ENCODE data around the gene CFAP53. TPM values are rescaled to one million over a fixed set of nuclear protein-coding genes. Genes with fewer than 3 reads are reported as not detected.
A peak's percentile ranks its signal among the peaks of the same experiment; 100 is the strongest.

The CFAP53 gene, protein sequence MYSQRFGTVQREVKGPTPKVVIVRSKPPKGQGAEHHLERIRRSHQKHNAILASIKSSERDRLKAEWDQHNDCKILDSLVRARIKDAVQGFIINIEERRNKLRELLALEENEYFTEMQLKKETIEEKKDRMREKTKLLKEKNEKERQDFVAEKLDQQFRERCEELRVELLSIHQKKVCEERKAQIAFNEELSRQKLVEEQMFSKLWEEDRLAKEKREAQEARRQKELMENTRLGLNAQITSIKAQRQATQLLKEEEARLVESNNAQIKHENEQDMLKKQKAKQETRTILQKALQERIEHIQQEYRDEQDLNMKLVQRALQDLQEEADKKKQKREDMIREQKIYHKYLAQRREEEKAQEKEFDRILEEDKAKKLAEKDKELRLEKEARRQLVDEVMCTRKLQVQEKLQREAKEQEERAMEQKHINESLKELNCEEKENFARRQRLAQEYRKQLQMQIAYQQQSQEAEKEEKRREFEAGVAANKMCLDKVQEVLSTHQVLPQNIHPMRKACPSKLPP
- 0.50 TPM for polyA plus RNA-seq (2013)

DNA sequence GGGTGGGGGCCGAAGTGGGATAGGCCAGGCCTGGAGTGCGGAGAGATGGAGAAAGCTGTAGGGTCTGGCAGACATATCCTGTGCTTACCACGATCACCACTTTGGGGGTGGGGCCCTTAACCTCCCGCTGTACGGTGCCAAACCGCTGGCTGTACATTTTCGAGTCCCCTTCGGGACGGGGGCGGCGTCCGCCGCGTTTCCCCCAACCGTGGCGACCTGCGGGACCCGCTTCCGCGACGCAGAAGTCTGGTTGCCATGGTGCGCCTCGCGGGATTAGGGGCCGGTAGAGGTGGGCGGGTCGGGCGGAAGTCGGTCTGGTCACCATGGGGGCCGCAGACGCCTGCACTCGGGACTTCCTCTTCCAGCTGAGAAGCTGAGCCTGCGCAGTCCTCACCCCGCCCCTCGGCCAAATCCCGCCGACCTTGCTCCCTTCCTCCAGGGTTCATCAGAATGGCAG, at the start of gene CFAP53:
Gene CFAP53 (minus strand): TSS at position 248 of the 457 bp plus-strand sequence. CDS start 91 bp downstream, at position 157.
- Histone ChIP-seq H3K4me3 (ENCODE audit: control insufficient read depth in 1 of 7, extremely low read depth in 1 of 7, insufficient read depth in 4 of 7, low read depth in 2 of 7, low read length in 6 of 7) (peak within 1 kb of the TSS; percentile 55 to 88 (median 80)), H3K36me3 (ENCODE audit: control insufficient read depth in 4 of 4, insufficient read depth in 4 of 4, low read length in 3 of 4) (peaks cover 7 to 36% (median 18%) of the 10 kb centered on the region in 4 experiments), H3K27me3 (replicated peaks in 2 of 5; ENCODE audit: control insufficient read depth in 4 of 5, insufficient read depth in 5 of 5, low read length in 4 of 5) (peaks cover 0 to 3% (median 0%) of the 10 kb centered on the region in 5 experiments), H3K9me3 (ENCODE audit: control extremely low read depth in 1 of 5, control insufficient read depth in 4 of 5, insufficient read depth in 2 of 5, low read depth in 1 of 5, low read length in 4 of 5) (no peaks in the 10 kb centered on the region), H3K4me1 (ENCODE audit: control extremely low read depth in 1 of 4, control insufficient read depth in 4 of 4, insufficient read depth in 4 of 4, low read length in 3 of 4) (peaks cover 0 to 24% (median 12%) of the 10 kb centered on the region in 4 experiments), H3K27ac (ENCODE audit: insufficient read depth in 1 of 2, low read depth in 1 of 2, low read length in 2 of 2, poor library complexity in 1 of 2, severe bottlenecking in 2 of 2) (peak within 1 kb of the TSS; percentile 64 to 82)
- peak; percentile 91 to 95 (median 93) for DNase-seq
- WGBS (ENCODE audit: insufficient coverage): 0% methylated on average over 31 of the region's 37 CpGs
- CTCF ChIA-PET: interaction anchor here (1.7 to 1.9 kb wide), 2 partner anchors 13 to 16 kb away, joined by 4 to 8 read pairs; partner anchors contain the start of gene MBD1
- POLR2A ChIA-PET: no interaction called here

DNA sequence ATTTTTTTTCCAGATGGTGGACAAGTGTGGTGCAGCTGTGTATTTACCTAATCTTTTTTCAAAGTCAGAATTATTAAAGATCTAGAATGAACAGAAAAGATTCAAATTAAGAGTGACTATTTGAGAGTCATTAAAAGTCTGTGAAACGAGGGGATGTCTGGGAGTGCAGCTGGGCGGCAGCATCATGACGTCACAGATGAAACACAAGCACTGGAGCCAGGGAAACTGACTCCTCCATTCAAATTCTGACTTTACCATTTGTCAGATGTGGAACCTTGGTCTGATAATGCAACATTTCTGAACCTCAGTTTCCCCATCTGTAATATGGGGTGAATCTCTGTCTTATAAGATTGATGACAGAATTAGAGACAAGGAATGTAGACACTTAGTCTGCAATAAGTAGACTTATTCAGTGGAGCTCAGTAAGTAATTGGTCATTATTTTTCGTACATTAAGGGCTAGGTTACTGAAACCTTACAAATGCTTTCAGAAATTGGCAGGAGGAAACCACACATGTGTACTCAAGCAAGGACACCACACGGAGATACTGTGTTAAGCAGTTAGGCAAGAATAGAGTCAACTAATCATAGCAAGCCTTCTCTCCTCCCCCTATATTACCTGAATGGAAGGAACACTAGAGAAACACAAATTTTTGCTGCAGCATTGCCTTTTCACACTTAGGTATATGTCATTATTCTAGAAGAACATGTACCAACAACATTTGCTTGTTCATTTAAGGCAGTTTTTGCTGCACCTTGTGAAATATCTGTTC, 49.0 kb upstream of the CFAP53 start:
- peaks cover 0 to 8% (median 0%) of the 10 kb centered on the region in 5 experiments for H3K27me3 ChIP-seq (replicated peaks in 2 of 5; ENCODE audit: control insufficient read depth in 4 of 5, insufficient read depth in 5 of 5, low read length in 4 of 5)
- 77% methylated on average over 5 of the region's 5 CpGs for WGBS (ENCODE audit: insufficient coverage)
- H3K9me3 ChIP-seq (ENCODE audit: control extremely low read depth in 1 of 5, control insufficient read depth in 4 of 5, insufficient read depth in 2 of 5, low read depth in 1 of 5, low read length in 4 of 5): no peaks in the 10 kb centered on the region
- CTCF ChIA-PET: no interaction called here
- DNase-seq: no peak
- H3K36me3 ChIP-seq (ENCODE audit: control insufficient read depth in 4 of 4, insufficient read depth in 4 of 4, low read length in 3 of 4): no peaks in the 10 kb centered on the region
- no peak overlapping the region for H3K27ac ChIP-seq (ENCODE audit: insufficient read depth in 1 of 2, low read depth in 1 of 2, low read length in 2 of 2, poor library complexity in 1 of 2, severe bottlenecking in 2 of 2)
- POLR2A ChIA-PET: no interaction called here
- H3K4me3 ChIP-seq (ENCODE audit: control insufficient read depth in 1 of 7, extremely low read depth in 1 of 7, insufficient read depth in 4 of 7, low read depth in 2 of 7, low read length in 6 of 7): no peak overlapping the region
- no peaks in the 10 kb centered on the region for H3K4me1 ChIP-seq (ENCODE audit: control extremely low read depth in 1 of 4, control insufficient read depth in 4 of 4, insufficient read depth in 4 of 4, low read length in 3 of 4)

DNA sequence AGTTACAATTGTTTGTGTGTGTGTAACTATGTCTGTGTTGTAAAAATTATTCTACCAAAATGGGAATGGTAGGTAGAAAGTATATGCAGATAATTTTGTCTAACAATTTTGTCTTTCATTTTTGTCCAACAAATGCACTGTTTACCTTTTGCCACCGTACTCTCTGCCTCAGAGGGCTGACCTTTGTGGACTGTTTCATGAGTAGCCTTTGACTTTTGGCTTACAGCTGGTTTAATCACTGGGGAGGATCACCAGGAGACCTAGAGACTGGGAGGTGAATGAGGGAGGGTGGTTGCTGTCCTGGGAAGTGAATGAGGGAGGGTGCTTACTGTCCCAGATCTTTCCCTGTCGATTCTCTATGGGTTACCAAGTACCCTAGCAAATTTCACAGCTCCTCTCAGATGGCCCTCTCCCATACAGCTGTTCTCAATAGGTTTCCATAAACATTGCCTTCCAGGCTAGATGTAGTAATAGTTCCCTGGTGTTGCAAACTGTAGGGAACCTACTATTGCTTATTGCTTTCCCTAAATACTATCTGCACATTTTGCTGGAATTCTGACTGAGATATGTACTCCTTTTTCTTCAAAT, 47.7 kb upstream of the CFAP53 start:
- H3K27ac ChIP-seq (ENCODE audit: insufficient read depth in 1 of 2, low read depth in 1 of 2, low read length in 2 of 2, poor library complexity in 1 of 2, severe bottlenecking in 2 of 2): no peak overlapping the region
- no peaks in the 10 kb centered on the region for H3K9me3 ChIP-seq (ENCODE audit: control extremely low read depth in 1 of 5, control insufficient read depth in 4 of 5, insufficient read depth in 2 of 5, low read depth in 1 of 5, low read length in 4 of 5)
- ChIA-PET POLR2A (no interaction called here), CTCF (no interaction called here)
- peaks cover 0 to 8% (median 4%) of the 10 kb centered on the region in 5 experiments for H3K27me3 ChIP-seq (replicated peaks in 2 of 5; ENCODE audit: control insufficient read depth in 4 of 5, insufficient read depth in 5 of 5, low read length in 4 of 5)
- no peaks in the 10 kb centered on the region for H3K4me1 ChIP-seq (ENCODE audit: control extremely low read depth in 1 of 4, control insufficient read depth in 4 of 4, insufficient read depth in 4 of 4, low read length in 3 of 4)
- WGBS (ENCODE audit: insufficient coverage): 80% methylated on average over 1 of the region's 2 CpGs
- no peak for DNase-seq
- no peak overlapping the region for H3K4me3 ChIP-seq (ENCODE audit: control insufficient read depth in 1 of 7, extremely low read depth in 1 of 7, insufficient read depth in 4 of 7, low read depth in 2 of 7, low read length in 6 of 7)
- H3K36me3 ChIP-seq (ENCODE audit: control insufficient read depth in 4 of 4, insufficient read depth in 4 of 4, low read length in 3 of 4): no peaks in the 10 kb centered on the region

DNA sequence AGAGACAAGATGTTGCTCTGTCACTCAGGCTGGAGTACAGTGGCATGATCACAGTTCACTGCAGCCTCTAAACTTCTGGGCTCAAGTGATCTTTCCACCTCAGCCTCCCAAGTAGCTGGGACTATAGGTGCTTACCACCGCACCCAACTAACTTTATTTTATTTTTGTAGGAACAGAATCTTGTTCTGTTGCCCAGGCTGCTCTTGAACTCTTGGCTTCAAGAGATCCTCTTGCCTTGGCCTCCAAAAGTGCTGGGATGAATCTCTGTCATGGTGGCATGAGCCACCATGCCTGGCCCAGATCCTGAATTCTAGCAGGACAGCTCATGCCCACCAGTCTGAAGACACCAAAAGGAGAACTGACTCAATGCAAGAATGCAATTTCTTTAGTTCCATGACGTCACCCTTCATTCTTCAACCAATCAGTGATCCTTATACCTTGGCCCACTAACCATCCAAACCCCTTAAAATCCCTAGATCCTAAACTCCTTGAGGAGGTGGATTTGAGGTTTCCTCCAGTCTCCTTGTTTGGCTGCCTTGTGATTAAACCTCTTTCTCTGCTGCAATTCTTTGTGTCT, 46.8 kb upstream of the CFAP53 start:
- Histone ChIP-seq H3K4me1 (ENCODE audit: control extremely low read depth in 1 of 4, control insufficient read depth in 4 of 4, insufficient read depth in 4 of 4, low read length in 3 of 4) (peaks cover 0 to 2% (median 0%) of the 10 kb centered on the region in 4 experiments), H3K27me3 (replicated peaks in 2 of 5; ENCODE audit: control insufficient read depth in 4 of 5, insufficient read depth in 5 of 5, low read length in 4 of 5) (peaks cover 0 to 11% (median 4%) of the 10 kb centered on the region in 5 experiments), H3K9me3 (ENCODE audit: control extremely low read depth in 1 of 5, control insufficient read depth in 4 of 5, insufficient read depth in 2 of 5, low read depth in 1 of 5, low read length in 4 of 5) (no peaks in the 10 kb centered on the region), H3K4me3 (ENCODE audit: control insufficient read depth in 1 of 7, extremely low read depth in 1 of 7, insufficient read depth in 4 of 7, low read depth in 2 of 7, low read length in 6 of 7) (no peak overlapping the region), H3K36me3 (ENCODE audit: control insufficient read depth in 4 of 4, insufficient read depth in 4 of 4, low read length in 3 of 4) (no peaks in the 10 kb centered on the region), H3K27ac (ENCODE audit: insufficient read depth in 1 of 2, low read depth in 1 of 2, low read length in 2 of 2, poor library complexity in 1 of 2, severe bottlenecking in 2 of 2) (no peak overlapping the region)
- CTCF ChIA-PET: no interaction called here
- WGBS (ENCODE audit: insufficient coverage): no CpG with 5 or more reads among the region's 2 CpGs
- POLR2A ChIA-PET: no interaction called here
- no peak for DNase-seq

DNA sequence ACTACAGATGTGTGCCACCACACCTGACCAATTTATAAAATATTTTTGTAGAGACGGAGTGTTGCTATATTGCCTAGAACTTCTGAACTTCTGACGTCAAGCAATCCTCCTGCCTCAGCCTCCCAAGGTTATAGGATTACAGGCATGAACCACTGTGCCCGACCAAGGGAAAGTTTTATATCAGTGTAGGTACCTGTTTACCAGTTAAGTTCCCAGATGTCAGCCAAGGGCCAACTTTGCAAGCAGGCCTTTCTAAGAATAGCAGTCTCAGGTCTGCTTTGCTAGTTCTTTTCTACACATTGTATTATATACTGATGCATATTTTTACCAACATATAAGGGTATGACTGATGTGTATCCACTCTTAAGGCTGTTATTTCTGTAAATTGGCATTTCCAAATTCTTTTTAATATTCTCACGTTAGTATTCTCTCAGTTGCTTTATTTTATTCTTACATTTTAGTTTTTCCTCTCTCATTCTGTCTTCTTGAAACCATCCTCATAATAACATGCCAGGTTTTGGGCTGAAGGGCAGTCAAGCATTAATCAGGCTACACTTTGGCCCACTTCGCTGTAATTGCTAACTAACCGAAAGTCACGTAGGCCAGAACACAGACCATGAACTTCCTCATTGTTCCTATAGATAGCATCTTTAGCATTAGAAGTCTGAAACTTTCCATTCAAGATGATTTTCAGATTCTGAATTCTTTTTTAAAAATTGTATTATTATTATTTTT, 46.2 kb upstream of the CFAP53 start:
- H3K36me3 ChIP-seq (ENCODE audit: control insufficient read depth in 4 of 4, insufficient read depth in 4 of 4, low read length in 3 of 4): no peaks in the 10 kb centered on the region
- peaks cover 0 to 9% (median 4%) of the 10 kb centered on the region in 4 experiments for H3K4me1 ChIP-seq (ENCODE audit: control extremely low read depth in 1 of 4, control insufficient read depth in 4 of 4, insufficient read depth in 4 of 4, low read length in 3 of 4)
- H3K4me3 ChIP-seq (ENCODE audit: control insufficient read depth in 1 of 7, extremely low read depth in 1 of 7, insufficient read depth in 4 of 7, low read depth in 2 of 7, low read length in 6 of 7): no peak overlapping the region
- WGBS (ENCODE audit: insufficient coverage): 85% methylated on average over 4 of the region's 7 CpGs
- no peak overlapping the region for H3K27ac ChIP-seq (ENCODE audit: insufficient read depth in 1 of 2, low read depth in 1 of 2, low read length in 2 of 2, poor library complexity in 1 of 2, severe bottlenecking in 2 of 2)
- CTCF ChIA-PET: interaction anchor here (1.8 kb wide), 1 partner anchor 45 kb away, joined by 5 read pairs; no protein-coding TSS in a partner anchor
- DNase-seq: no peak
- peaks cover 0 to 9% (median 4%) of the 10 kb centered on the region in 5 experiments for H3K27me3 ChIP-seq (replicated peaks in 2 of 5; ENCODE audit: control insufficient read depth in 4 of 5, insufficient read depth in 5 of 5, low read length in 4 of 5)
- POLR2A ChIA-PET: no interaction called here
- H3K9me3 ChIP-seq (ENCODE audit: control extremely low read depth in 1 of 5, control insufficient read depth in 4 of 5, insufficient read depth in 2 of 5, low read depth in 1 of 5, low read length in 4 of 5): no peaks in the 10 kb centered on the region

DNA sequence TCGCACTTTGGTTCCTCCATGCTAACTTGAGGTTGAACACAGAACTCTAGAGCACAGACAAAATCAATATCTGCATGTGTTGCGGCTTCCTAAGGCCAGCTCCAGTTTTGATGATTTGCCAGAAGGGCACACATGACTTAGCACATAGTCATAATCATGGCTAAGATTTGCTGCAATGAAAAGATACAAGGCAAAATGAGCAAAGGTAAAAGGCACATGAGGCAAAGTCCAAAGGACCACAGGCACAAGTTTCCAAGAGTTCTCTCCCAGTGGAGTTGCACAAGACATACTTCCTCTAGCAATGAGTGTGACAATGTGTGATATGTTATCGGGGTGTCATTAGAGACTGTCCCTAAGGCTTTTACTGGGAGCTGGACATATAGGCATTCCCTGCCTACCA, 45.4 kb upstream of the CFAP53 start:
- CTCF ChIA-PET: interaction anchor here (0.9 to 1.8 kb wide), 2 partner anchors 46 to 108 kb away, joined by 3 to 5 read pairs; no protein-coding TSS in a partner anchor
- H3K27ac ChIP-seq (ENCODE audit: insufficient read depth in 1 of 2, low read depth in 1 of 2, low read length in 2 of 2, poor library complexity in 1 of 2, severe bottlenecking in 2 of 2): no peak overlapping the region
- no peaks in the 10 kb centered on the region for H3K36me3 ChIP-seq (ENCODE audit: control insufficient read depth in 4 of 4, insufficient read depth in 4 of 4, low read length in 3 of 4)
- POLR2A ChIA-PET: no interaction called here
- H3K4me1 ChIP-seq (ENCODE audit: control extremely low read depth in 1 of 4, control insufficient read depth in 4 of 4, insufficient read depth in 4 of 4, low read length in 3 of 4): peaks cover 0 to 14% (median 10%) of the 10 kb centered on the region in 4 experiments
- 93% methylated on average over 3 of the region's 3 CpGs for WGBS (ENCODE audit: insufficient coverage)
- H3K9me3 ChIP-seq (ENCODE audit: control extremely low read depth in 1 of 5, control insufficient read depth in 4 of 5, insufficient read depth in 2 of 5, low read depth in 1 of 5, low read length in 4 of 5): no peaks in the 10 kb centered on the region
- DNase-seq: no peak
- peaks cover 0 to 9% (median 4%) of the 10 kb centered on the region in 5 experiments for H3K27me3 ChIP-seq (replicated peaks in 2 of 5; ENCODE audit: control insufficient read depth in 4 of 5, insufficient read depth in 5 of 5, low read length in 4 of 5)
- no peak overlapping the region for H3K4me3 ChIP-seq (ENCODE audit: control insufficient read depth in 1 of 7, extremely low read depth in 1 of 7, insufficient read depth in 4 of 7, low read depth in 2 of 7, low read length in 6 of 7)

Data from common myeloid progenitor, CD34-positive (primary cell).